Tibial artery (tissue), 4 donors: ENCODE measurements around the gene NCAPG2.

Experiments
- DNase-seq, 2 donors: peaks; one replicate each; pipeline ENCODE4 v3.0.0-alpha.2; 2019
- H3K27ac ChIP-seq, 2 donors: fragments of 200-600 bp; sonication (generic) in 1 of 2; 1 replicate in 1 of 2; 2 replicates in 1 of 2; pipeline ENCODE4 v1.5.1; 2018 to 2019; ENCODE audit warnings: mild to moderate bottlenecking in 1 of 2
- H3K27me3 ChIP-seq, 2 donors: fragments of 200-600 bp; sonication (generic) in 1 of 2; one replicate each; pipeline versions ENCODE4 v1.5.1 to v1.6.0; 2016 to 2019
- H3K36me3 ChIP-seq, 3 donors: fragments of 200-600 bp; sonication (generic) in 2 of 3; one replicate each; pipeline ENCODE4 v1.5.1; 2016 to 2019; ENCODE audit warnings: mild to moderate bottlenecking in 2 of 3
- H3K4me1 ChIP-seq, 4 donors: fragments of 200-600 bp; sonication (generic) in 2 of 4; 1 replicate in 3 of 4; 2 replicates in 1 of 4; pipeline ENCODE4 v1.5.1; 2016 to 2019
- H3K4me3 ChIP-seq, 2 donors: fragments of 200-600 bp; sonication (generic) in 1 of 2; 1 replicate in 1 of 2; 2 replicates in 1 of 2; pipeline ENCODE4 v1.5.1; 2018 to 2019; ENCODE audit warnings: mild to moderate bottlenecking in 2 of 2
- H3K9me3 ChIP-seq, 3 donors: fragments of 200-600 bp; sonication (generic) in 1 of 3; one replicate each; pipeline ENCODE4 v1.5.1; 2016 to 2019
- intact Hi-C: fragments of 100-400 bp; cut with DNase I; formaldehyde crosslinking; loops from one replicate; pipeline ENCODE4 v1.15.0; 2023; ENCODE audit warnings: low total_unique reads
- TF ChIP-seq, protein P1 (sequence below), 2 experiments: fragments of 200-600 bp in 1 of 2; fragments of 450-650 bp in 1 of 2; IDR thresholded peaks; one replicate each; pipeline ENCODE4 v1.5.1; 2017 to 2019; ENCODE audit warnings: antibody characterized with exemption in 2 of 2, mild to moderate bottlenecking in 1 of 2, moderate library complexity in 1 of 2

Gene NCAPG2

DNA sequence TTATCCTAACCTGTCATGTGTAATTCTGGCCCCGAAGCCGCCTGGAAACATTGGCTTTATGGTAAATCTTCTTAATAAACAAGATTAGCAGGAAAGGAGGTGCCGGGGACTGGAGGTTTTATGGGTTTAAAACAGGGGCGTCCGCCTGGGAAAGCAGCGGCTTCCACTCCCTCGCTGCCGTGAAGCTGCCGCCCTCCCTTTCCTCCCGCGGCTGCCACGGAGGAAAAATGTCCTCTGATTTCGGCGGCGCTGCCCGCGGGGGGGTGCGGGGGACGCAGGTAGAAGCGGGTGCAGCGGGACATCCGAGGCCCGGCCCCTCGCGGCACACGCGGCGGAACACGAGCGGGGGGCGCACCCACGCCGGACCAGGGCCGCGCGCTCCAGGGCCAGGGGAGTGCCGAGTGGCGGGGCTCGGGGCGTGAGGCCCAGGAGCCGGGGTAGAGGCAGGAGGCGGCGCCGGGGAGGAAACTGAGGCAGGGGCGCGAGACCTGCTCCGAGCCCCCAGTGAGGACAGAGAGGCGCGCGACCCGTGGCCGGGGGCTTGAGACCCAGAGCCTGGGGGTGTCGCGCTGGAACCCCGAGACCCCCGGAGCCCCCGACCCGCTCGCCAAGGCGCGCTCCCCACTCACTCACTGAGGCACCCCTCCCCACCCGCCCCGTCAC, 118.0 kb downstream of the NCAPG2 start:
- Histone ChIP-seq H3K4me1 (peaks cover 7 to 32% (median 26%) of the 10 kb centered on the region in 4 donors), H3K27ac (no peak overlapping the region), H3K27me3 (peaks cover 0 to 38% of the 10 kb centered on the region in 2 donors), H3K36me3 (no peaks in the 10 kb centered on the region), H3K9me3 (no peaks in the 10 kb centered on the region), H3K4me3 (peak overlapping the region in 1 of 2 donors; percentile 52)
- no peak for DNase-seq
- intact Hi-C loops, result no loop called here
- TF ChIP-seq, protein P1, sequence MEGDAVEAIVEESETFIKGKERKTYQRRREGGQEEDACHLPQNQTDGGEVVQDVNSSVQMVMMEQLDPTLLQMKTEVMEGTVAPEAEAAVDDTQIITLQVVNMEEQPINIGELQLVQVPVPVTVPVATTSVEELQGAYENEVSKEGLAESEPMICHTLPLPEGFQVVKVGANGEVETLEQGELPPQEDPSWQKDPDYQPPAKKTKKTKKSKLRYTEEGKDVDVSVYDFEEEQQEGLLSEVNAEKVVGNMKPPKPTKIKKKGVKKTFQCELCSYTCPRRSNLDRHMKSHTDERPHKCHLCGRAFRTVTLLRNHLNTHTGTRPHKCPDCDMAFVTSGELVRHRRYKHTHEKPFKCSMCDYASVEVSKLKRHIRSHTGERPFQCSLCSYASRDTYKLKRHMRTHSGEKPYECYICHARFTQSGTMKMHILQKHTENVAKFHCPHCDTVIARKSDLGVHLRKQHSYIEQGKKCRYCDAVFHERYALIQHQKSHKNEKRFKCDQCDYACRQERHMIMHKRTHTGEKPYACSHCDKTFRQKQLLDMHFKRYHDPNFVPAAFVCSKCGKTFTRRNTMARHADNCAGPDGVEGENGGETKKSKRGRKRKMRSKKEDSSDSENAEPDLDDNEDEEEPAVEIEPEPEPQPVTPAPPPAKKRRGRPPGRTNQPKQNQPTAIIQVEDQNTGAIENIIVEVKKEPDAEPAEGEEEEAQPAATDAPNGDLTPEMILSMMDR (IDR thresholded peaks at IDR 0.05), result no peak

DNA sequence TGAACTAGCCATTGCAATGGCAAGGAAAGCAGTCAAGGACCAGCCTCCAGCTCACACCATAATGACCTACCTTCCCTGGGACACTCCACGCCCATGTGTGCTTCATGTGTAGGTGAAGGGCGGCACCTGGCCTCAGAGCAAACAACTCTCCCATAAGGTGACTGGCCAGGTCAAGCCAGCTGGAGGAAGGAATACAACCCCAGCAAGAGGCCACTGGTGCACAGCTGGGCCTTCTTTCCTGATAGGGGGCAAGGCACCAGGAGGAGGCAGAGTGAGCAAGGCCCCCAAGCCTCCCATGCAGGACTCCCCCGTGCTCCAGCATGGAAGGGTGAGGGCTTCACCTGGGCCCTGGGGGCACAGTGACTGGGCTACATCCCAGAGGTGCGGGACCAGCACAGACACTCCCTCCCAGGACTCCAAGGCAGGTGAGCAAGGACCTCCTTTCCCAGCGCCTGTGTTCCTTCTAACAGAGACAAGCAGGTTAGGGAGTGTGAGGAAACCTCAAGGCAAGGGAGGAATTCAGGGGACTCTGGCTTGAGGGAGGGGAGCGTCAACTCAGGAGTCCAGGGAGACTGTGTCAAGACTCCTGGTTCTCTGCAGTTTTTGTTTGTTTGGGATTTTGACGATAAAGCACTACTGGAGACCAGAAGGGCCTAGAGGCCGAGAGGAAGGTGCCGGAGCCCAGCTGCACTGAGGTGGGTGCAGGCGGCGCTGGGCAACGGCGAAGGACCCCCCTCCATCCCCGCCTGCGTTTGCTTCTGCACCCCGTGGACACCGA, 118.7 kb downstream of the NCAPG2 start:
- no peak overlapping the region for H3K27ac ChIP-seq
- intact Hi-C loops, result no loop called here
- H3K4me1 ChIP-seq, result peaks cover 7 to 32% (median 26%) of the 10 kb centered on the region in 4 donors
- TF ChIP-seq, protein P1 (IDR thresholded peaks at IDR 0.05), result no peak
- no peak for DNase-seq
- H3K27me3 ChIP-seq, result peaks cover 0 to 46% of the 10 kb centered on the region in 2 donors
- H3K4me3 ChIP-seq, result peak overlapping the region in 1 of 2 donors; percentile 52
- no peaks in the 10 kb centered on the region for H3K9me3 ChIP-seq
- H3K36me3 ChIP-seq, result no peaks in the 10 kb centered on the region

DNA sequence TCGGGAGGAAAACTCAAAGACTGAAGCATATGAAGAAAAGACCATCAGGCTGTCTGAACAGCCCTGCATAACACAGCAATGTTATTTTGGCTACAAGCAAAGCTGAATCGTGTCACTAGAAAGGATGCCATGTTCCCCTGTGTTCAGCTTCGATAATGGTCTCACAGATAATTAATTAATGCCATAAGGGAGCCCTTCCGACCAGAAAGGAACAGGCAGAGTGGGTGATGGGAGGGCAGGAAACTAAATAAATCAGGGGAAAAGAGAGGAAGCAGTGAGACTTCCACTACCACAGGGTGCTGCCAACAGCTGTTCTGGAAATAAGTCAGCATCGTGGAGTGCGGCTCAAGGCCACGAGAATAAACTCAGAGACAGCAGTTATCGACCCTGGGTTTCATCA, 120.2 kb downstream of the NCAPG2 start:
- intact Hi-C loops, result no loop called here
- no peak for DNase-seq
- H3K27ac ChIP-seq, result no peak overlapping the region
- H3K9me3 ChIP-seq, result peaks cover 0 to 10% (median 7%) of the 10 kb centered on the region in 3 donors
- TF ChIP-seq, protein P1 (IDR thresholded peaks at IDR 0.05), result no peak
- peaks cover 0 to 49% of the 10 kb centered on the region in 2 donors for H3K27me3 ChIP-seq
- H3K4me1 ChIP-seq, result peaks cover 7 to 32% (median 26%) of the 10 kb centered on the region in 4 donors
- H3K36me3 ChIP-seq, result no peaks in the 10 kb centered on the region
- no peak overlapping the region for H3K4me3 ChIP-seq

DNA sequence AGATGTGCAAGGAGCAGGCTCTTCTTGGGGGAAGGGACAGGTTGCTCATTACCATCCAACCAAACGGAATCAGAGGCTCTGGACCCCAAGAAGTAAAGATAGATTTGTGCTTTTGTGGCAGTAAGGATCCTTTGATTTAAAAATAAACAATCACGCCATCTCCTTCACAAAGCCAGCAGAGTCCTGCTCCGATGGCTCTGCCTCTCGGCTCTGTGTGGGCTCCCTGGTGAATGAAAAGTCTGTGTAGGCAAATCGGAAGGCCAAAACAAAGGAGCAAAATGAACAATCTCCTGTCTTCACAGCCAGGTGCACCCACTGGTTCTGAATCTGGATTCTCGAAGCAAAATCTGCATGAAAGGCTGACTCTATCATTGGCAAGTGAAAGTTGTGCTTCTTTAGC, 120.8 kb downstream of the NCAPG2 start:
- H3K4me1 ChIP-seq, result peaks cover 7 to 32% (median 26%) of the 10 kb centered on the region in 4 donors
- no peaks in the 10 kb centered on the region for H3K36me3 ChIP-seq
- H3K4me3 ChIP-seq, result no peak overlapping the region
- peaks cover 0 to 16% (median 13%) of the 10 kb centered on the region in 3 donors for H3K9me3 ChIP-seq
- H3K27me3 ChIP-seq, result peaks cover 0 to 49% of the 10 kb centered on the region in 2 donors
- TF ChIP-seq, protein P1 (IDR thresholded peaks at IDR 0.05), result no peak
- intact Hi-C loops, result no loop called here
- no peak for DNase-seq
- H3K27ac ChIP-seq, result no peak overlapping the region

DNA sequence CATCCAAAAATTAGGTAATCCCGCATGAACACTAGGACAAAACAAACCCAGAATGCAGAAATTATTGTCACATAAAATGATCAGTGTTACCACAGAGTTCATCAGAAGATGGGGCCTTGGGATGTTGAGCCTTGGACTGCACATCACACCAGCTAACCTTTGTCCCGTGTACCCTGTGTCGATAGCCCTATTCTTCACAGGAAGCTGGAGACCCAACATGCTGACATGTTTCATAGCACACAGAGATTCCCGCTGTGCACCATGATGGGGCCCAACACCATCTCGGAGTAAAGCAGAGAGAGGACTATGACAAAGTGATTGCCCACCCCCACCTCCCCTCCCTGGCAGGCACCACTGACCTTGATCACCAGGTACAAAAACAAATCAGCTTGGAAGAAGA, 121.5 kb downstream of the NCAPG2 start:
- Histone ChIP-seq H3K9me3 (peaks cover 0 to 18% (median 13%) of the 10 kb centered on the region in 3 donors), H3K4me1 (peaks cover 7 to 26% (median 24%) of the 10 kb centered on the region in 4 donors), H3K4me3 (no peak overlapping the region), H3K27ac (no peak overlapping the region), H3K36me3 (no peaks in the 10 kb centered on the region), H3K27me3 (peaks cover 0 to 49% of the 10 kb centered on the region in 2 donors)
- TF ChIP-seq, protein P1 (IDR thresholded peaks at IDR 0.05), result no peak
- DNase-seq, result no peak
- intact Hi-C loops, result no loop called here
